HepG2 (cell line): ENCODE data around the gene PEX11G. TPM values are rescaled to one million over a fixed set of nuclear protein-coding genes. Genes with fewer than 3 reads are reported as not detected.

Experiments used
- ATAC-seq: fragments of 200-7000 bp; cut with Tn5 transposase; 3 replicates; pipeline ENCODE4 v1.9.1; 2020; ENCODE audit warnings: mild to moderate bottlenecking, moderate library complexity
- BruUV-seq: library from RNA; stranded (reverse); fragments of 400-500 nt; replicated peaks from 2 replicates; lab custom pipeline; 2021; lab: Mats Ljungman, UMichigan
- CTCF ChIA-PET: fragments of 300-600 bp; formaldehyde crosslinking; extraction: SDS; loops from one replicate; lab custom pipeline; 2021; ENCODE audit warnings: low total read pairs, inconsistent platforms, low intra/inter-chr PET ratio; lab: Yijun Ruan, JAX
- POLR2A ChIA-PET: fragments of 350-600 bp; sonication (Branson Sonifier 250); formaldehyde crosslinking; loops from one replicate; lab custom pipeline; 2020; ENCODE audit warnings: antibody characterized with exemption, inconsistent platforms; lab: Yijun Ruan, JAX
- DNase-seq: peaks from one replicate; pipeline ENCODE4 v3.0.0-alpha.2; 2015; ENCODE audit warnings: low spot score
- FAIRE-seq: peaks from 3 replicates; lab custom pipeline; 2011; peaks lifted over from hg19 to GRCh38; lab: Jason Lieb, UNC
- H2AFZ ChIP-seq: one replicate; pipeline ENCODE4 v1.6.1; 2011; ENCODE audit warnings: low read length, inconsistent platforms
- H3K27ac ChIP-seq: fragments of 300-600 bp; 3 replicates; pipeline ENCODE4 v1.8.0; 2011; ENCODE audit warnings: mixed run types, mild to moderate bottlenecking, mixed read lengths, low read length, inconsistent platforms; ENCODE audit not compliant: insufficient read depth; ENCODE audit errors: extremely low read length
- H3K27me3 ChIP-seq, 2 experiments: fragments of 200-600 bp in 1 of 2; 2 replicates in 1 of 2; 3 replicates in 1 of 2; pipeline versions ENCODE4 v1.6.0 to v1.8.0; 2011; ENCODE audit warnings: low read length in 2 of 2, mild to moderate bottlenecking in 2 of 2, moderate library complexity in 2 of 2, inconsistent platforms in 1 of 2; ENCODE audit not compliant: insufficient read depth in 2 of 2, control insufficient read depth in 1 of 2
- H3K36me3 ChIP-seq, 2 experiments: fragments of 200-600 bp in 1 of 2; replicated peaks in 1 of 2; 2 replicates in 1 of 2; 3 replicates in 1 of 2; pipeline versions ENCODE4 v1.5.1 to v1.8.0; 2011; ENCODE audit warnings: low read length in 2 of 2, inconsistent platforms in 1 of 2; ENCODE audit not compliant: insufficient read depth in 2 of 2, control insufficient read depth in 1 of 2
- H3K4me1 ChIP-seq: 2 replicates; pipeline ENCODE4 v1.5.1; 2012; ENCODE audit warnings: low read length, inconsistent platforms; ENCODE audit not compliant: insufficient read depth
- H3K4me2 ChIP-seq: 2 replicates; pipeline ENCODE4 v1.6.0; 2011; ENCODE audit warnings: low read depth, low read length, inconsistent platforms
- H3K4me3 ChIP-seq, 3 experiments: fragments of 200-600 bp in 1 of 3; sonication (generic), shearing (Covaris generic) in 1 of 3; replicated peaks in 1 of 3; 2 replicates each; pipeline ENCODE4 v1.5.1; 2011 to 2016; ENCODE audit warnings: low read length in 3 of 3, inconsistent platforms in 2 of 3, low read depth in 2 of 3, mild to moderate bottlenecking in 2 of 3, control low read depth in 1 of 3, mixed read lengths in 1 of 3; ENCODE audit not compliant: insufficient read depth in 1 of 3
- H3K79me2 ChIP-seq: one replicate; pipeline ENCODE4 v1.6.1; 2011; ENCODE audit warnings: low read length, inconsistent platforms; ENCODE audit not compliant: insufficient read depth
- H3K9ac ChIP-seq: 2 replicates; pipeline ENCODE4 v1.6.0; 2011; ENCODE audit warnings: mild to moderate bottlenecking, low read depth, low read length, inconsistent platforms; ENCODE audit not compliant: insufficient read depth
- H3K9me3 ChIP-seq: 2 replicates; pipeline ENCODE4 v1.5.1; 2012; ENCODE audit warnings: mild to moderate bottlenecking, low read length
- H4K20me1 ChIP-seq: 2 replicates; pipeline ENCODE4 v1.6.0; 2011; ENCODE audit warnings: inconsistent platforms, mild to moderate bottlenecking, low read length, moderate library complexity; ENCODE audit not compliant: insufficient read depth
- AHR ChIP-seq: IDR thresholded peaks from 2 replicates; pipeline ENCODE4 v1.6.1; 2018; ENCODE audit warnings: missing genetic modification reagents, missing compliant biosample characterization
- PITX1 ChIP-seq: sonication (generic); formaldehyde crosslinking; IDR thresholded peaks from 2 replicates; pipeline ENCODE4 v1.5.1; 2020; ENCODE audit warnings: mild to moderate bottlenecking, missing genetic modification reagents
- SP5 ChIP-seq: IDR thresholded peaks from 2 replicates; pipeline ENCODE4 v1.6.1; 2016; ENCODE audit warnings: low read depth, borderline replicate concordance
- ZNF430 ChIP-seq: sonication (generic); formaldehyde crosslinking; IDR thresholded peaks from 2 replicates; pipeline ENCODE4 v1.9.0; 2021; ENCODE audit warnings: mild to moderate bottlenecking, missing genetic modification reagents
- ZNF629 ChIP-seq: sonication (generic); formaldehyde crosslinking; conservative IDR thresholded peaks from 2 replicates; pipeline ENCODE4 v1.5.0; 2020; ENCODE audit warnings: missing genetic modification reagents
- ZNF746 ChIP-seq: sonication (generic); formaldehyde crosslinking; IDR thresholded peaks from 2 replicates; pipeline ENCODE4 v1.8.0; 2022; ENCODE audit warnings: mild to moderate bottlenecking, missing genetic modification reagents
- ZSCAN25 ChIP-seq: sonication (generic); formaldehyde crosslinking; IDR thresholded peaks from 2 replicates; pipeline ENCODE4 v1.8.0; 2022; ENCODE audit warnings: mild to moderate bottlenecking, missing genetic modification reagents
- WGBS: methylation state at CpG from one replicate; pipeline ENCODE4 v1.1.6; 2017; ENCODE audit warnings: low lambda C conversion rate; 5-methylcytosine and 5-hydroxymethylcytosine counted together
- in situ Hi-C: cut with HindIII; loops from 2 replicates; pipeline ENCODE4 v1.10.0; 2017; ENCODE audit warnings: low pct_unique_long_range_greater_than_20kb; ENCODE audit not compliant: extremely low pct_ligation_motif_present
- intact Hi-C: fragments of 100-400 bp; cut with micrococcal nuclease; formaldehyde crosslinking; loops from one replicate; pipeline ENCODE4 v1.10.0; 2022; ENCODE audit not compliant: unreplicated experiment
- polyA plus RNA-seq, 8 experiments: library from polyadenylated mRNA; depleted of rRNA in 3 of 8; stranded (reverse) in 7 of 8; unstranded in 1 of 8; fragments of >200 nt; fragmentation: Illumina TruSeq in 4 of 8; extraction: Trizol in 4 of 8; gene quantifications; 2 replicates each; pipeline versions ENCODE4 v1.2.1 to v1.2.3, GENCODE V29; 2011 to 2016; ENCODE audit warnings: low read depth in 4 of 8, missing spikeins in 1 of 8, mixed read lengths in 1 of 8; ENCODE audit not compliant: insufficient read depth in 1 of 8
- total RNA-seq, 5 experiments: library from RNA; depleted of rRNA; stranded (reverse); fragments of >200 nt; fragmentation: Illumina TruSeq; extraction: Trizol; gene quantifications; 2 replicates each; pipeline ENCODE4 v1.2.3, GENCODE V29; 2016; ENCODE audit warnings: low read depth in 1 of 5
- TF ChIP-seq, protein P1 (sequence below): sonication (generic); formaldehyde crosslinking; IDR thresholded peaks from 2 replicates; pipeline ENCODE4 v1.8.1; 2023; ENCODE audit warnings: mild to moderate bottlenecking, inconsistent platforms, moderate library complexity, missing genetic modification reagents, borderline replicate concordance
- TF ChIP-seq, protein P2 (sequence below): sonication (generic); formaldehyde crosslinking; IDR thresholded peaks from 2 replicates; pipeline ENCODE4 v1.5.1; 2020; ENCODE audit warnings: missing genetic modification reagents, mild to moderate bottlenecking, borderline replicate concordance
- TF ChIP-seq, protein P3 (sequence below): sonication (generic); formaldehyde crosslinking; IDR thresholded peaks from 2 replicates; pipeline ENCODE4 v1.4.0; 2020; ENCODE audit warnings: missing genetic modification reagents
- TF ChIP-seq, protein P4 (sequence below): sonication (generic); formaldehyde crosslinking; IDR thresholded peaks from 2 replicates; pipeline ENCODE4 v1.5.0; 2020; ENCODE audit warnings: missing genetic modification reagents

Gene PEX11G
- total and polyA plus RNA-seq, 2 of the 13 experiments (the other 11 are each of a cell fraction or from before 2014, with no cell fraction given) = not detected

DNA sequence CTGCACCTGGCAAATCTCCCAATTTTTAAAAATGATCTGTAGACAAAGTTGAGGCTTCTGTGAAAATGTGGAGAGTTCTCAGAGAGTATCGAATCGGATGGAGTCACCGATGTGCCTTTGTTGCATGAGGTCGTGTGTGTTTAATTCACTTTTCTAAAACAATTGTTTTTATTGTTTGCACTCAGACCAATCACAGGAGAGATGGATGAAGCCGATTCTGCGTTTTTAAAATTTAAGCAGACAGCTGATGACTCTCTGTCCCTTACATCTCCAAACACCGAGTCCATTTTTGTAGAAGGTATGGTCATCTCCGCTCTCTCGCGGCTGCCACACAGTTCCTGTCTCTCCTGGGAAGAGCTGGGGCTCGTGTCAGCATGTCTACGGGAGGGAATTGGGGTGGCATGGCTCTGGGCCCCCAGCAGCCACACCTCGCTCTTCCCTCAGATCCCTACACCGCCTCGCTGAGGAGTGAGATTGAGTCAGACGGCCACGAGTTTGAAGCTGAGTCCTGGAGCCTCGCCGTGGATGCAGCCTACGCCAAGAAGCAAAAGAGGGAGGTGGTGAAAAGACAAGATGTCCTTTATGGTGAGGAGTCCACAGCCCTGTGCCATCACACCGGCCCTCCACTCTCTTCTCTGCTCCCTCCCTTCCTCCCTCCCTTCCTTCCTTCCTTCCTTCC, 47.2 kb downstream of the PEX11G start:
- ChIA-PET CTCF (no interaction called here), POLR2A (no interaction called here)
- 98% methylated on average over 21 of the region's 21 CpGs for WGBS
- BruUV-seq = no TSS peak
- Histone ChIP-seq H3K79me2 (no peaks in the 10 kb centered on the region), H3K9ac (no peak overlapping the region), H2AFZ (no peak overlapping the region), H3K4me3 (no peak overlapping the region), H3K9me3 (no peaks in the 10 kb centered on the region), H3K4me2 (no peak overlapping the region), H3K27ac (no peak overlapping the region), H3K27me3 (no peaks in the 10 kb centered on the region), H3K4me1 (no peaks in the 10 kb centered on the region), H3K36me3 (peaks cover 13 to 27% of the 10 kb centered on the region in 2 experiments; a peak in 4 of 5 replicates), H4K20me1 (no peaks in the 10 kb centered on the region)
- DNase-seq (no peak), FAIRE-seq (no peak), ATAC-seq (no peak)
- in situ Hi-C loops = no loop called here
- TF ChIP-seq, protein P1, sequence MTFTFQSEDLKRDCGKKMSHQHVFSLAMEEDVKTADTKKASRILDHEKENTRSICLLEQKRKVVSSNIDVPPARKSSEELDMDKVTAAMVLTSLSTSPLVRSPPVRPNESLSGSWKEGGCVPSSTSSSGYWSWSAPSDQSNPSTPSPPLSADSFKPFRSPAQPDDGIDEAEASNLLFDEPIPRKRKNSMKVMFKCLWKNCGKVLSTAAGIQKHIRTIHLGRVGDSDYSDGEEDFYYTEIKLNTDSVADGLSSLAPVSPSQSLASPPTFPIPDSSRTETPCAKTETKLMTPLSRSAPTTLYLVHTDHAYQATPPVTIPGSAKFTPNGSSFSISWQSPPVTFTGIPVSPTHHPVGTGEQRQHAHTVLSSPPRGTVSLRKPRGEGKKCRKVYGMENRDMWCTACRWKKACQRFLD (CRISPR knock-in tag) = no peak
- TF ChIP-seq AHR (CRISPR knock-in tag) (no peak), PITX1 (CRISPR knock-in tag) (no peak), ZNF746 (CRISPR knock-in tag) (no peak), ZNF629 (CRISPR knock-in tag) (no peak), ZSCAN25 (no peak), SP5 (CRISPR knock-in tag) (no peak), ZNF430 (CRISPR knock-in tag) (no peak)
- TF ChIP-seq, protein P2, sequence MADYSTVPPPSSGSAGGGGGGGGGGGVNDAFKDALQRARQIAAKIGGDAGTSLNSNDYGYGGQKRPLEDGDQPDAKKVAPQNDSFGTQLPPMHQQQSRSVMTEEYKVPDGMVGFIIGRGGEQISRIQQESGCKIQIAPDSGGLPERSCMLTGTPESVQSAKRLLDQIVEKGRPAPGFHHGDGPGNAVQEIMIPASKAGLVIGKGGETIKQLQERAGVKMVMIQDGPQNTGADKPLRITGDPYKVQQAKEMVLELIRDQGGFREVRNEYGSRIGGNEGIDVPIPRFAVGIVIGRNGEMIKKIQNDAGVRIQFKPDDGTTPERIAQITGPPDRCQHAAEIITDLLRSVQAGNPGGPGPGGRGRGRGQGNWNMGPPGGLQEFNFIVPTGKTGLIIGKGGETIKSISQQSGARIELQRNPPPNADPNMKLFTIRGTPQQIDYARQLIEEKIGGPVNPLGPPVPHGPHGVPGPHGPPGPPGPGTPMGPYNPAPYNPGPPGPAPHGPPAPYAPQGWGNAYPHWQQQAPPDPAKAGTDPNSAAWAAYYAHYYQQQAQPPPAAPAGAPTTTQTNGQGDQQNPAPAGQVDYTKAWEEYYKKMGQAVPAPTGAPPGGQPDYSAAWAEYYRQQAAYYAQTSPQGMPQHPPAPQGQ = no peak
- TF ChIP-seq, protein P3, sequence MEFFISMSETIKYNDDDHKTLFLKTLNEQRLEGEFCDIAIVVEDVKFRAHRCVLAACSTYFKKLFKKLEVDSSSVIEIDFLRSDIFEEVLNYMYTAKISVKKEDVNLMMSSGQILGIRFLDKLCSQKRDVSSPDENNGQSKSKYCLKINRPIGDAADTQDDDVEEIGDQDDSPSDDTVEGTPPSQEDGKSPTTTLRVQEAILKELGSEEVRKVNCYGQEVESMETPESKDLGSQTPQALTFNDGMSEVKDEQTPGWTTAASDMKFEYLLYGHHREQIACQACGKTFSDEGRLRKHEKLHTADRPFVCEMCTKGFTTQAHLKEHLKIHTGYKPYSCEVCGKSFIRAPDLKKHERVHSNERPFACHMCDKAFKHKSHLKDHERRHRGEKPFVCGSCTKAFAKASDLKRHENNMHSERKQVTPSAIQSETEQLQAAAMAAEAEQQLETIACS (CRISPR knock-in tag) = no peak
- TF ChIP-seq, protein P4, sequence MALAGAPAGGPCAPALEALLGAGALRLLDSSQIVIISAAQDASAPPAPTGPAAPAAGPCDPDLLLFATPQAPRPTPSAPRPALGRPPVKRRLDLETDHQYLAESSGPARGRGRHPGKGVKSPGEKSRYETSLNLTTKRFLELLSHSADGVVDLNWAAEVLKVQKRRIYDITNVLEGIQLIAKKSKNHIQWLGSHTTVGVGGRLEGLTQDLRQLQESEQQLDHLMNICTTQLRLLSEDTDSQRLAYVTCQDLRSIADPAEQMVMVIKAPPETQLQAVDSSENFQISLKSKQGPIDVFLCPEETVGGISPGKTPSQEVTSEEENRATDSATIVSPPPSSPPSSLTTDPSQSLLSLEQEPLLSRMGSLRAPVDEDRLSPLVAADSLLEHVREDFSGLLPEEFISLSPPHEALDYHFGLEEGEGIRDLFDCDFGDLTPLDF (CRISPR knock-in tag) = no peak
- intact Hi-C loops = no loop called here
